K562 (cell line): Measurements from ENCODE around the gene KCNK4. TPM values are rescaled to one million over a fixed set of nuclear protein-coding genes. Genes with fewer than 3 reads are reported as not detected.

ENCODE experiments used
- CTBP1 ChIP-seq: fragments of 450-650 bp; IDR thresholded peaks from 2 replicates; pipeline ENCODE4 v1.6.1; 2016; ENCODE audit warnings: borderline replicate concordance
- DMBX1 ChIP-seq: fragments of 250-450 bp; sonication (Bioruptor Pico); IDR thresholded peaks from 2 replicates; pipeline ENCODE4 v1.8.0; 2022; ENCODE audit warnings: inconsistent platforms, mild to moderate bottlenecking, moderate library complexity, borderline replicate concordance
- E2F3 ChIP-seq: fragments of 250-450 bp; sonication (Bioruptor Pico); IDR thresholded peaks from 2 replicates; pipeline ENCODE4 v1.4.0; 2020; ENCODE audit warnings: mild to moderate bottlenecking
- ELK1 ChIP-seq: sonication (generic); formaldehyde crosslinking; IDR thresholded peaks from 2 replicates; pipeline ENCODE4 v1.8.1; 2022; ENCODE audit warnings: missing genetic modification reagents
- ESRRA ChIP-seq: fragments of 450-650 bp; IDR thresholded peaks from 2 replicates; pipeline ENCODE4 v1.6.1; 2014; ENCODE audit warnings: low read depth, mild to moderate bottlenecking, moderate library complexity, borderline replicate concordance
- HINFP ChIP-seq: fragments of 450-650 bp; conservative IDR thresholded peaks from 2 replicates; pipeline ENCODE4 v1.6.1; 2016; ENCODE audit warnings: missing genetic modification characterization, low read depth, mild to moderate bottlenecking, control low read depth, missing compliant biosample characterization
- KDM4B ChIP-seq, 2 experiments: fragments of 450-650 bp in 1 of 2; sonication (generic) in 1 of 2; IDR thresholded peaks; 2 replicates each; pipeline ENCODE4 v1.6.1; 2016 to 2017; ENCODE audit warnings: borderline replicate concordance in 2 of 2, antibody characterized with exemption in 1 of 2, low read depth in 1 of 2, mild to moderate bottlenecking in 1 of 2
- NFIC ChIP-seq: fragments of 450-650 bp; IDR thresholded peaks from 2 replicates; pipeline ENCODE4 v1.6.1; 2017; ENCODE audit warnings: mild to moderate bottlenecking, inconsistent platforms
- POLR2AphosphoS2 ChIP-seq: IDR thresholded peaks from 2 replicates; pipeline ENCODE4 v1.6.1; 2012; ENCODE audit warnings: low read length, improper control_type of control experiment
- PPARD ChIP-seq: fragments of 250-450 bp; sonication (Bioruptor Pico); IDR thresholded peaks from 2 replicates; pipeline ENCODE4 v1.8.0; 2022; ENCODE audit warnings: inconsistent platforms, mild to moderate bottlenecking, moderate library complexity
- PTTG1 ChIP-seq: fragments of 450-650 bp; IDR thresholded peaks from 2 replicates; pipeline ENCODE4 v1.6.1; 2016; ENCODE audit warnings: low read depth, mild to moderate bottlenecking, missing genetic modification characterization, missing compliant biosample characterization
- RAD51 ChIP-seq: fragments of 450-650 bp; IDR thresholded peaks from 2 replicates; pipeline ENCODE4 v1.7.1; 2016; ENCODE audit warnings: low read depth, mild to moderate bottlenecking, borderline replicate concordance
- TEAD2 ChIP-seq: fragments of 450-650 bp; IDR thresholded peaks from 2 replicates; pipeline ENCODE4 v1.6.1; 2016; ENCODE audit warnings: missing genetic modification characterization, control low read depth, missing compliant biosample characterization
- ZBTB34 ChIP-seq: fragments of 250-450 bp; sonication (Bioruptor Pico); IDR thresholded peaks from 2 replicates; pipeline ENCODE4 v1.8.0; 2021; ENCODE audit warnings: mild to moderate bottlenecking, moderate library complexity
- ZC3H11A ChIP-seq: IDR thresholded peaks from 2 replicates; pipeline ENCODE4 v1.6.1; 2012; ENCODE audit warnings: low read depth, low read length, improper control_type of control experiment
- ZNF121 ChIP-seq: sonication (generic); formaldehyde crosslinking; conservative IDR thresholded peaks from 2 replicates; pipeline ENCODE4 v1.8.0; 2022; ENCODE audit warnings: missing genetic modification reagents
- ZNF140 ChIP-seq: fragments of 250-450 bp; sonication (Bioruptor Pico); IDR thresholded peaks from 2 replicates; pipeline ENCODE4 v1.8.0; 2021; ENCODE audit warnings: moderate library complexity, mild to moderate bottlenecking, inconsistent platforms
- ZNF175 ChIP-seq: fragments of 200-800 bp; sonication (Bioruptor generic); IDR thresholded peaks from 2 replicates; pipeline ENCODE4 v1.6.1; 2016; ENCODE audit warnings: low read depth, mild to moderate bottlenecking, missing genetic modification characterization, missing compliant biosample characterization
- ZNF23 ChIP-seq: fragments of 250-450 bp; sonication (Bioruptor Pico); IDR thresholded peaks from 2 replicates; pipeline ENCODE4 v1.4.0; 2020; ENCODE audit warnings: mild to moderate bottlenecking
- ZNF586 ChIP-seq: fragments of 450-650 bp; formaldehyde crosslinking; conservative IDR thresholded peaks from 2 replicates; pipeline ENCODE4 v1.4.0; 2020; ENCODE audit warnings: mild to moderate bottlenecking, moderate library complexity
- ZNF589 ChIP-seq: fragments of 200-800 bp; sonication (Bioruptor generic); IDR thresholded peaks from 2 replicates; pipeline ENCODE4 v1.6.1; 2016; ENCODE audit warnings: low read depth, missing genetic modification characterization, missing compliant biosample characterization
- ZNF639 ChIP-seq, 2 experiments: fragments of 200-800 bp in 1 of 2; sonication (Bioruptor generic) in 1 of 2; sonication (generic) in 1 of 2; formaldehyde crosslinking in 1 of 2; IDR thresholded peaks in 1 of 2; conservative IDR thresholded peaks in 1 of 2; 2 replicates each; pipeline versions ENCODE4 v1.5.0 to v1.6.1; 2016 to 2020; ENCODE audit warnings: missing compliant biosample characterization in 1 of 2, missing genetic modification characterization in 1 of 2, missing genetic modification reagents in 1 of 2
- ZNF766 ChIP-seq: fragments of 200-800 bp; sonication (Bioruptor generic); conservative IDR thresholded peaks from 2 replicates; pipeline ENCODE4 v1.6.1; 2016; ENCODE audit warnings: missing genetic modification characterization, missing compliant biosample characterization
- polyA plus RNA-seq, 8 experiments: library from polyadenylated mRNA; depleted of rRNA in 4 of 8; stranded (reverse) in 5 of 8; unstranded in 3 of 8; fragments of >200 nt; fragmentation: Nextera tagmentation in 2 of 8; fragmentation: Illumina TruSeq in 1 of 8; extraction: Ambion mirVana in 2 of 8; extraction: Trizol in 1 of 8; gene quantifications; 2 replicates each; pipeline versions ENCODE4 v1.2.1 to v1.2.3, GENCODE V29; 2011 to 2014; ENCODE audit warnings: inconsistent platforms in 1 of 8, missing spikeins in 1 of 8
- total RNA-seq, 7 experiments: library from RNA; depleted of rRNA in 6 of 7; stranded (reverse); fragments of >200 nt in 6 of 7; fragmentation: Illumina TruSeq in 2 of 7; extraction: Trizol in 2 of 7; gene quantifications; 2 replicates each; pipeline versions ENCODE4 v1.2.1 to v1.2.3, GENCODE V29; 2011 to 2021; ENCODE audit warnings: low replicate concordance in 1 of 7

KCNK4 gene
- total and polyA plus RNA-seq, 9 of the 15 experiments (the other 6 are each of a cell fraction or from before 2014, with no cell fraction given), result not detected

GRCh38 chr11:64304316-64305072, 13.4 kb downstream of the KCNK4 start (continued):
- TF ChIP-seq ZC3H11A (0 out of 2 replicates have a peak, but pooled peaks have one; percentile 5), ZBTB34 (CRISPR knock-in tag) (no peak), RAD51 (peak; percentile 54; the same call in 1 of the 2 replicates), HINFP (tag) (no peak), PTTG1 (no peak), PPARD (CRISPR knock-in tag) (no peak), ZNF175 (CRISPR knock-in tag) (no peak), TEAD2 (tag) (no peak), ZNF23 (CRISPR knock-in tag) (no peak), POLR2AphosphoS2 (peak; percentile 55; the same call in 1 of the 2 replicates), NFIC (no peak), KDM4B (IDR thresholded peaks at IDR 0.05; ENCODE audit: borderline replicate concordance in 2 of 2, low read depth in 1 of 2) (no peak), ZNF766 (CRISPR knock-in tag) (no peak), E2F3 (CRISPR knock-in tag) (no peak), DMBX1 (CRISPR knock-in tag) (no peak), ESRRA (peak; percentile 100), CTBP1 (peak; percentile 87; the same call in 1 of the 2 replicates), ZNF586 (no peak), ZNF121 (CRISPR knock-in tag) (no peak), ZNF589 (peak; percentile 51; the same call in 1 of the 2 replicates), ELK1 (CRISPR knock-in tag) (no peak), ZNF140 (no peak), ZNF639 (CRISPR knock-in tag; conservative IDR thresholded peaks at IDR 0.05 in 1 of 2, IDR thresholded peaks at IDR 0.05 in 1 of 2) (no peak)
